NT2/D1 (cell line): ENCODE data around the gene AHNAK2.

Experiments
- SUZ12 ChIP-seq: IDR thresholded peaks from 2 replicates; pipeline ENCODE4 v1.6.1; 2011; ENCODE audit not compliant: insufficient read length, insufficient read depth; ENCODE audit errors: extremely low read depth
- YY1 ChIP-seq: IDR thresholded peaks from 2 replicates; pipeline ENCODE4 v1.6.1; 2011; ENCODE audit not compliant: insufficient read length, insufficient read depth
- ZNF274 ChIP-seq: IDR thresholded peaks from 2 replicates; pipeline ENCODE4 v1.6.1; 2011; ENCODE audit warnings: mild to moderate bottlenecking, low read depth, low read length

GRCh38 chr14:104938960-104939359, 39.2 kb downstream of the AHNAK2 start:
- TF ChIP-seq ZNF274, result no peak
- no peak for TF ChIP-seq YY1
- no peak for TF ChIP-seq SUZ12
